ENCODE measurements around the gene NAALADL1.
"Not testable (repeated sequence)": the region's sequence is repeated elsewhere in the genome, so short reads cannot be mapped to it uniquely, and the experiment has no call there.

NAALADL1 gene

GRCh38 chr11:65013130-65013887 lies 45.0 kb downstream of the NAALADL1 start:
- peak overlapping the region; percentile 81 for H3K27ac ChIP-seq (ENCODE audit: low read depth, low read length)
- peak overlapping the region; percentile 84 for H3K9ac ChIP-seq (ENCODE audit: low read length)
- H3K36me3 ChIP-seq (ENCODE audit: control insufficient read depth, insufficient read depth, low read length): peaks cover 18% of the 10 kb centered on the region
- no peaks in the 10 kb centered on the region for H3K27me3 ChIP-seq (ENCODE audit: control insufficient read depth, insufficient read depth, low read length)
- peak overlapping the region; percentile 85 for H3K4me3 ChIP-seq (ENCODE audit: low read depth, low read length)
- H3K9me3 ChIP-seq (ENCODE audit: control insufficient read depth, insufficient read depth, low read depth, low read length): no peaks in the 10 kb centered on the region
- no peaks in the 10 kb centered on the region for H3K4me1 ChIP-seq (ENCODE audit: control insufficient read depth, insufficient read depth, low read length)

GRCh38 chr11:65008873-65009272 lies 49.5 kb downstream of the NAALADL1 start:
- H3K36me3 ChIP-seq (ENCODE audit: control insufficient read depth, insufficient read depth, low read length): no peaks in the 10 kb centered on the region
- no peak overlapping the region for H3K4me3 ChIP-seq (ENCODE audit: low read depth, low read length)
- H3K27me3 ChIP-seq (ENCODE audit: control insufficient read depth, insufficient read depth, low read length): no peaks in the 10 kb centered on the region
- no peaks in the 10 kb centered on the region for H3K9me3 ChIP-seq (ENCODE audit: control insufficient read depth, insufficient read depth, low read depth, low read length)
- H3K27ac ChIP-seq (ENCODE audit: low read depth, low read length): no peak overlapping the region
- no peaks in the 10 kb centered on the region for H3K4me1 ChIP-seq (ENCODE audit: control insufficient read depth, insufficient read depth, low read length)
- H3K9ac ChIP-seq (ENCODE audit: low read length): no peak overlapping the region

GRCh38 chr11:65008016-65008415 lies 50.3 kb downstream of the NAALADL1 start:
- no peak overlapping the region for H3K4me3 ChIP-seq (ENCODE audit: low read depth, low read length)
- H3K4me1 ChIP-seq (ENCODE audit: control insufficient read depth, insufficient read depth, low read length): no peaks in the 10 kb centered on the region
- H3K27me3 ChIP-seq (ENCODE audit: control insufficient read depth, insufficient read depth, low read length): no peaks in the 10 kb centered on the region
- H3K36me3 ChIP-seq (ENCODE audit: control insufficient read depth, insufficient read depth, low read length): no peaks in the 10 kb centered on the region
- H3K9me3 ChIP-seq (ENCODE audit: control insufficient read depth, insufficient read depth, low read depth, low read length): no peaks in the 10 kb centered on the region
- no peak overlapping the region for H3K9ac ChIP-seq (ENCODE audit: low read length)
- H3K27ac ChIP-seq (ENCODE audit: low read depth, low read length): no peak overlapping the region

- H3K9me3 ChIP-seq (ENCODE audit: control insufficient read depth, insufficient read depth, low read depth, low read length); H3K36me3 ChIP-seq (ENCODE audit: control insufficient read depth, insufficient read depth, low read length); H3K4me1 ChIP-seq (ENCODE audit: control insufficient read depth, insufficient read depth, low read length); H3K27ac ChIP-seq (ENCODE audit: low read depth, low read length); H3K4me3 ChIP-seq (ENCODE audit: low read depth, low read length); H3K9ac ChIP-seq (ENCODE audit: low read length); H3K27me3 ChIP-seq (ENCODE audit: control insufficient read depth, insufficient read depth, low read length): not testable (repeated sequence)
These were observed 54.4 kb downstream of the NAALADL1 start for GRCh38 chr11:65003968-65004367.

GRCh38 chr11:65003282-65003681 lies 55.1 kb downstream of the NAALADL1 start:
- H3K27me3 ChIP-seq (ENCODE audit: control insufficient read depth, insufficient read depth, low read length): no peaks in the 10 kb centered on the region
- H3K9me3 ChIP-seq (ENCODE audit: control insufficient read depth, insufficient read depth, low read depth, low read length): no peaks in the 10 kb centered on the region

GRCh38 chr11:65002706-65003105 lies 55.6 kb downstream of the NAALADL1 start:
- H3K27ac ChIP-seq (ENCODE audit: low read depth, low read length): no peak overlapping the region

More at GRCh38 chr11:65003282-65003681, 55.1 kb downstream of the NAALADL1 start:
- no peaks in the 10 kb centered on the region for H3K4me1 ChIP-seq (ENCODE audit: control insufficient read depth, insufficient read depth, low read length)
- H3K4me3 ChIP-seq (ENCODE audit: low read depth, low read length): no peak overlapping the region
- H3K9ac ChIP-seq (ENCODE audit: low read length): no peak overlapping the region
- H3K27ac ChIP-seq (ENCODE audit: low read depth, low read length): no peak overlapping the region
- H3K36me3 ChIP-seq (ENCODE audit: control insufficient read depth, insufficient read depth, low read length): no peaks in the 10 kb centered on the region

GRCh38 chr11:64999478-64999877 lies 58.9 kb downstream of the NAALADL1 start:
- no peak overlapping the region for H3K4me3 ChIP-seq (ENCODE audit: low read depth, low read length)
- peaks cover 12% of the 10 kb centered on the region for H3K4me1 ChIP-seq (ENCODE audit: control insufficient read depth, insufficient read depth, low read length)
- H3K27ac ChIP-seq (ENCODE audit: low read depth, low read length): no peak overlapping the region
- H3K9me3 ChIP-seq (ENCODE audit: control insufficient read depth, insufficient read depth, low read depth, low read length): no peaks in the 10 kb centered on the region
- no peaks in the 10 kb centered on the region for H3K27me3 ChIP-seq (ENCODE audit: control insufficient read depth, insufficient read depth, low read length)
- no peak overlapping the region for H3K9ac ChIP-seq (ENCODE audit: low read length)
- no peaks in the 10 kb centered on the region for H3K36me3 ChIP-seq (ENCODE audit: control insufficient read depth, insufficient read depth, low read length)

More at GRCh38 chr11:65002706-65003105, 55.6 kb downstream of the NAALADL1 start:
- Histone ChIP-seq H3K9me3 (ENCODE audit: control insufficient read depth, insufficient read depth, low read depth, low read length) (no peaks in the 10 kb centered on the region), H3K9ac (ENCODE audit: low read length) (no peak overlapping the region), H3K4me3 (ENCODE audit: low read depth, low read length) (no peak overlapping the region), H3K4me1 (ENCODE audit: control insufficient read depth, insufficient read depth, low read length) (no peaks in the 10 kb centered on the region), H3K27me3 (ENCODE audit: control insufficient read depth, insufficient read depth, low read length) (no peaks in the 10 kb centered on the region), H3K36me3 (ENCODE audit: control insufficient read depth, insufficient read depth, low read length) (no peaks in the 10 kb centered on the region)

- no peaks in the 10 kb centered on the region for H3K27me3 ChIP-seq (ENCODE audit: control insufficient read depth, insufficient read depth, low read length)
- no peak overlapping the region for H3K9ac ChIP-seq (ENCODE audit: low read length)
- H3K36me3 ChIP-seq (ENCODE audit: control insufficient read depth, insufficient read depth, low read length): no peaks in the 10 kb centered on the region
- no peak overlapping the region for H3K27ac ChIP-seq (ENCODE audit: low read depth, low read length)
- H3K4me3 ChIP-seq (ENCODE audit: low read depth, low read length): no peak overlapping the region
- H3K4me1 ChIP-seq (ENCODE audit: control insufficient read depth, insufficient read depth, low read length): peaks cover 12% of the 10 kb centered on the region
- H3K9me3 ChIP-seq (ENCODE audit: control insufficient read depth, insufficient read depth, low read depth, low read length): no peaks in the 10 kb centered on the region
These were observed 59.5 kb downstream of the NAALADL1 start for GRCh38 chr11:64998690-64999431.

- no peaks in the 10 kb centered on the region for H3K9me3 ChIP-seq (ENCODE audit: control insufficient read depth, insufficient read depth, low read depth, low read length)
- H3K36me3 ChIP-seq (ENCODE audit: control insufficient read depth, insufficient read depth, low read length): no peaks in the 10 kb centered on the region
- peaks cover 12% of the 10 kb centered on the region for H3K4me1 ChIP-seq (ENCODE audit: control insufficient read depth, insufficient read depth, low read length)
- H3K9ac ChIP-seq (ENCODE audit: low read length): no peak overlapping the region
- H3K27me3 ChIP-seq (ENCODE audit: control insufficient read depth, insufficient read depth, low read length): no peaks in the 10 kb centered on the region
- no peak overlapping the region for H3K27ac ChIP-seq (ENCODE audit: low read depth, low read length)
- H3K4me3 ChIP-seq (ENCODE audit: low read depth, low read length): no peak overlapping the region
These were observed 60.2 kb downstream of the NAALADL1 start for GRCh38 chr11:64998141-64998540.

- no peaks in the 10 kb centered on the region for H3K27me3 ChIP-seq (ENCODE audit: control insufficient read depth, insufficient read depth, low read length)
- peak within 1 kb of the TSS; percentile 24; the same call in 1 of the 2 replicates for H3K4me3 ChIP-seq (ENCODE audit: low read depth, low read length)
These were observed 61.5 kb downstream of the NAALADL1 start, which contains the start of gene BATF2 for GRCh38 chr11:64996710-64997380. BATF2 (minus strand) TSS chr11:64996971; CDS start chr11:64996914, 57 bp downstream.

GRCh38 chr11:64996327-64996709 lies 62.0 kb downstream of the NAALADL1 start:
- Histone ChIP-seq H3K27me3 (ENCODE audit: control insufficient read depth, insufficient read depth, low read length) (no peaks in the 10 kb centered on the region), H3K9me3 (ENCODE audit: control insufficient read depth, insufficient read depth, low read depth, low read length) (no peaks in the 10 kb centered on the region), H3K27ac (ENCODE audit: low read depth, low read length) (no peak overlapping the region), H3K36me3 (ENCODE audit: control insufficient read depth, insufficient read depth, low read length) (no peaks in the 10 kb centered on the region), H3K4me3 (ENCODE audit: low read depth, low read length) (peak overlapping the region; percentile 13; the same call in 1 of the 2 replicates), H3K4me1 (ENCODE audit: control insufficient read depth, insufficient read depth, low read length) (peaks cover 12% of the 10 kb centered on the region), H3K9ac (ENCODE audit: low read length) (no peak overlapping the region)

More at GRCh38 chr11:64996710-64997380, 61.5 kb downstream of the NAALADL1 start, which contains the start of gene BATF2:
- no peak within 1 kb of the TSS for H3K27ac ChIP-seq (ENCODE audit: low read depth, low read length)
- no peaks in the 10 kb centered on the region for H3K9me3 ChIP-seq (ENCODE audit: control insufficient read depth, insufficient read depth, low read depth, low read length)
- no peaks in the 10 kb centered on the region for H3K36me3 ChIP-seq (ENCODE audit: control insufficient read depth, insufficient read depth, low read length)
- no peak within 1 kb of the TSS for H3K9ac ChIP-seq (ENCODE audit: low read length)
- peaks cover 12% of the 10 kb centered on the region for H3K4me1 ChIP-seq (ENCODE audit: control insufficient read depth, insufficient read depth, low read length)

Measured in HUES6 (cell line).